DMS79 treated with DMSO at 0.1 percent for 48 hours (cell line): ENCODE measurements around the gene HLA-DQA2.
"Not testable (repeated sequence)": the region's sequence is repeated elsewhere in the genome, so short reads cannot be mapped to it uniquely, and the experiment has no call there.

Experiments used
- DNase-seq: peaks from one replicate; lab custom pipeline; 2025; lab: John Stamatoyannopoulos, UW

HLA-DQA2 gene

DNA sequence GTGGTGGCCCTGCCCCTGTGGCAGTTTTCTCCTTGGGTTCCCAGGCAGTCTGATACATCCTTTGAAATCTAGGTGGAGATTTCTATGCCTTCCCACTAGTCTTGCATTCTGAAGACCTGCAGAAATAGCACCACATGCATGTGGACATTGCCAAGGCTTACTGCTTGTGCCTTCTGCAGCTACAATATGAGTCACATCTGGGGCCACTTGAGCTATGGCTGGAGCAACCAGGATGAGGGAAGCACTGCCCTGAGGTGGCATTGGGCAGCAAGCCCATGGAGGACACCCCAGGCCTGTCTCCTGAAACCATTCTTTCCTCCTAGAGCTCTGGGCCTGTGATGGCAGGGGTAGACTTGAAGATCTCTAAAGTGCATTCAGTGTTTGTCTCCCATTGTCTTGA is 37.8 kb downstream of the HLA-DQA2 start:
- DNase-seq = no peak

DNA sequence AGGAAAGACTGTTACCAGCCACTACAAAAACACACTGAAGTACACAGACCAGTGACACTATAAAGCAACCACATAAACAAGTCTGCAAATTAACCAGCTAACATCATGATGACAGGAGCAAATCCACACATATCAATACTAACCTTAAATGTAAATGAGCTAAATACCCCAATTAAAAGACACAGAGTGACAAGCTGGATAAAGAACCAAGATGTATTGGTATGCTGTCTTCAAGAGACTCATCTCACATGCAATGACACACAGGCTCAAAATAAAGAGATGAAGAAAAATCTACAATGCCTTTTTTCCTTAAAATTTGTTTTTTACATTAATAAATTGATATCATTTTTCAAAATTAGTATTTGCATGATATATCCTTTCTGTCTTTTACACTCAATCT is 41.7 kb downstream of the HLA-DQA2 start:
- DNase-seq = not testable (repeated sequence)

DNA sequence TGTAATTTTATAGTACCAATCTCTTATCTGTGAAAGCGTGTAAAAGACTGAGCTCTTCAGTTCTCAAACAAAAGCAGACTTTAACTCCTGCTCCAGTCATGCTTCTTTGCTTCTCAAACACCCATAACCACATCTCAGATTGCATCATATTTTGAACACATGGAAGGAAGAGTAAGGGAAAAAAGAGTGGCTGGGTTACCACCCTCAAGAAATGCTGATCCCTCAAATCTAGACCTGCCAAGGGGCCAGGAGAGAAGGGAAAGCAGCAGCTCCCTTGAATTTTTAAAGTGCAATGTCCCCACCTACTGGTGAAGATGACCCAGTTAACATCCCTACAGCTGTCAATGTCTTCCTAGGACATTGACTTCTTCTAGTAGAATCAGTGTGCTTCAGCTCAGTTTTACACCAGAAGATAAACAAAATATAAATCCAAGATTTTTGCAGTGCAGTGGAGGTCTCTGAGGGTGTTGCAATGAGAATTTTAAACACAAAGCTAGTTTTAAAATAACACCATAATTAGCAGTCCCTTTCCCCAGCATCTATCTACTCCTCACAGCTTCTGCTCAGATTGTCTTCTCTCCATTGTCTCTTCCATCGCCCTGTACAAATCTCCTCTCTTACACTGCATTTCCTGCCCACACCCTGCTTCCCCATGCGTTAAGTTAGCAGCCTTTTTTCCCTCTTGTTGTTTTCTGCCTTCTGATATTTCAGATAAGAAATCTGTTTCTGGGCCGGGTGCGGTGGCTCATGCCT is 44.8 kb downstream of the HLA-DQA2 start:
- peak; percentile 92 for DNase-seq

DNA sequence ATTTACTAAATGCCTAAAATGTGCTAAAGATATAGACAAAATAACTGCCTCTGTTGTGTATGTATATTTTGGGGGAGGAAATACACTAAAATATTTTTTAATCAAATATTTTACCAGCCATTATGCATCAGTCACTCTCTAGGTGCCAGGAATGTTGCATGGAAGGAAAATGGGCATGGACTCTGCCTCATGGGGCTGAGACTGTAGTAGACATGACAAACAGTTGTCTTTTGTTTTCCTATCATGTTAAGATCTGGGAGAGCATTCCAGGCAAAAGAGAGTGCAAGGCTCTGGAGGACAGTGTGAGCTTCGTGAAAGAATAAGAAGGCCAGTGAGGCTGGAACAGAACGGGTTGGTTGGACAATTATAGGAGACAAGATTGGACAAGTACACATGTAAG is 49.1 kb downstream of the HLA-DQA2 start:
- DNase-seq = no peak

DNA sequence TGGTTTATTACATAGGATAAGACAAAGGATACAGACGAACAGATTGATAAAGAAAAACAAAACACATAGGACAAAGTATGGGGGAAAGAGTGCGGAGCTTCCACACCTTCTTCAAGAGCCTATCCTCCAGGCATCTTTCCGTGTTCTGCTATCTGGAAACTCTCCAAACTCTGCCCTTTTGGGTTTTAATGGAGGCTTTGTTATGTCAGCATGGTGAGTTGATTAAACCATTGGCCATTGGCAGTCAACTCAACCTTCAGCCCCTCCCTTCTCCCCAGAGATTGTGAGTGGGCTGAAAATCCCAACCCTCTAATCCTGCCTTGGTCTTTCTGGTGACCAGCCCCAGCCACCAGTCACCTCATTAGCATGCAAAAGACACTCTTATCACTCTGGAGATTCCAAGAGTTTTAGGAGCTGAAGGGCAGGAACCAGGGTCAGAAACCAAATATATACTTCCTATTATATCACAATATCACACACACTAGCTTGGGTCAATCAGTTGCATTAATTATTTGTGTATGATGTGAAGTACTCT is 51.8 kb downstream of the HLA-DQA2 start:
- no peak for DNase-seq

DNA sequence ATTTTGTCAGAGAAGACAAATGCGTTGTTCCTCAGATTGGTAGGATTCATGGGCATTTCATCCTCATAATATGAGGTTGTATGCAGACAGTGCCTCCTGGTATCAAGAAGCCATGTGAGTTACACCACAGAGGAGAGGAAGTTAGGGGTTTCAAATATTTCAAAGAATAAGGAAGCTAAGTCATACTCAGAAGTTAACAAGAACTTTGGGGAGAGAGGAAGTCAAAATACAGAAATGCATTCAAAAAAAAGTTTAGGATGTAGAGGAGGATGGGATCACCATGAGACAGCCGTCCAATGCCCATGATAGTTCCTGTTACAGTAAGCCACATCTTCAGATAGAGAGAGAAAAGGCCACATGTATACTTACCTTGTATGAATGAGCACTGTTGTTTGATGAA is 53.3 kb downstream of the HLA-DQA2 start:
- no peak for DNase-seq
